Uterus (tissue), 2 donors: Measurements from ENCODE around the gene ATRN.

Experiments
- POLR2A ChIP-seq, 2 donors: fragments of 450-650 bp; IDR thresholded peaks; one replicate each; pipeline ENCODE4 v1.6.1; 2016; ENCODE audit warnings: antibody characterized with exemption in 2 of 2, mild to moderate bottlenecking in 1 of 2, moderate library complexity in 1 of 2
- TF ChIP-seq, protein P1 (sequence below), 4 experiments: fragments of 200-600 bp in 2 of 4; fragments of 450-650 bp in 2 of 4; sonication (generic) in 2 of 4; IDR thresholded peaks; one replicate each; pipeline ENCODE4 v1.5.1; 2016 to 2019; ENCODE audit warnings: antibody characterized with exemption in 4 of 4, mild to moderate bottlenecking in 2 of 4, moderate library complexity in 1 of 4

DNA sequence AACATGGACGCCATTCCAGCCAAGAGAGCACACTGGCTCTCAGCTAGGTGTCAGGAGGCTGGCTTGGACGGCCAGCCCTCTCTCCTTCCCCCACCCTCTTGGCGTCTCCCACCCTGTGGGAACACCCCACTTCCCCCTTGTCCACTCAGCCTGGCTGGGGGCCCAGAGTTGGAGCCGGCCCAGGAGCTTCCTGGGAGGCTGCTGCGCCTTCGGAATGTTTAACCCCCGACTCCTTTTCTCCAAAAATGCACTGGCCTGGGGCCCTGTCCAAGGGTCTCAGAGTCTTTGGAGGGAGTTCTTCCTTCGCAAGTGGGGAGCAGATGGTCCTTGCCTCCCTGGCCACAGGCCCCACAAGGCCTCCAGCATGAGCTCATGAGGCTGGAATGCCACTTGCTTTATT lies 206.9 kb downstream of the ATRN start:
- no peak for TF ChIP-seq POLR2A (IDR thresholded peaks at IDR 0.05)
- TF ChIP-seq, protein P1, sequence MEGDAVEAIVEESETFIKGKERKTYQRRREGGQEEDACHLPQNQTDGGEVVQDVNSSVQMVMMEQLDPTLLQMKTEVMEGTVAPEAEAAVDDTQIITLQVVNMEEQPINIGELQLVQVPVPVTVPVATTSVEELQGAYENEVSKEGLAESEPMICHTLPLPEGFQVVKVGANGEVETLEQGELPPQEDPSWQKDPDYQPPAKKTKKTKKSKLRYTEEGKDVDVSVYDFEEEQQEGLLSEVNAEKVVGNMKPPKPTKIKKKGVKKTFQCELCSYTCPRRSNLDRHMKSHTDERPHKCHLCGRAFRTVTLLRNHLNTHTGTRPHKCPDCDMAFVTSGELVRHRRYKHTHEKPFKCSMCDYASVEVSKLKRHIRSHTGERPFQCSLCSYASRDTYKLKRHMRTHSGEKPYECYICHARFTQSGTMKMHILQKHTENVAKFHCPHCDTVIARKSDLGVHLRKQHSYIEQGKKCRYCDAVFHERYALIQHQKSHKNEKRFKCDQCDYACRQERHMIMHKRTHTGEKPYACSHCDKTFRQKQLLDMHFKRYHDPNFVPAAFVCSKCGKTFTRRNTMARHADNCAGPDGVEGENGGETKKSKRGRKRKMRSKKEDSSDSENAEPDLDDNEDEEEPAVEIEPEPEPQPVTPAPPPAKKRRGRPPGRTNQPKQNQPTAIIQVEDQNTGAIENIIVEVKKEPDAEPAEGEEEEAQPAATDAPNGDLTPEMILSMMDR (IDR thresholded peaks at IDR 0.05) = no peak
